NCI-H460 (cell line): ENCODE measurements around the gene MEGF11. TPM values are rescaled to one million over a fixed set of nuclear protein-coding genes. Genes with fewer than 3 reads are reported as not detected.

ENCODE experiments used
- DNase-seq: peaks from one replicate; pipeline ENCODE4 v3.0.0-alpha.2; 2016; ENCODE audit warnings: low read depth; ENCODE audit errors: extremely low read depth
- total RNA-seq: library from RNA; depleted of rRNA; stranded (reverse); fragments of >200 nt; shearing (Covaris generic); gene quantifications from 2 replicates; pipeline ENCODE4 v1.2.3, GENCODE V29; 2014

Gene MEGF11
- total RNA-seq, 1 experiment from 2014 or later = 0.40 TPM

DNA sequence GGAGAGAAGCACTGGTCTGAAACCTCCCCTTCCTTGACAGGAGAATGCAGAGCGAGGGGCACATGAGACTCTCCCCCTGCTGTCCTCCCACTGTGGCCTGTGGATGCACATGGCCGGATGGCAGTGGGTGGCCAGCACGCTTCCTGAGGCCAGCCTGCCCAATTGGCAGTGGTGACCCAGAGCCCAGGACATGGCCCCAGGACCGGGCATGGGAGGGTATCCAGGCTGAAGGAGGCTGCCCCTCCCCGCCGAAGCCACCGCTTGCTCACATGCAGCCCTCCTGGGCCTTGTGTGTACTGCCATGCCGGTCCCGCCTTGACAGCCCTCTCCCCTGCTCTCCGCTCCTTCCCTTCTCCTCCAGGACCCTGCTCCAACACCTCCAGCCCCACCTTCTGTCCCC, 100.9 kb downstream of the MEGF11 start:
- no peak for DNase-seq

DNA sequence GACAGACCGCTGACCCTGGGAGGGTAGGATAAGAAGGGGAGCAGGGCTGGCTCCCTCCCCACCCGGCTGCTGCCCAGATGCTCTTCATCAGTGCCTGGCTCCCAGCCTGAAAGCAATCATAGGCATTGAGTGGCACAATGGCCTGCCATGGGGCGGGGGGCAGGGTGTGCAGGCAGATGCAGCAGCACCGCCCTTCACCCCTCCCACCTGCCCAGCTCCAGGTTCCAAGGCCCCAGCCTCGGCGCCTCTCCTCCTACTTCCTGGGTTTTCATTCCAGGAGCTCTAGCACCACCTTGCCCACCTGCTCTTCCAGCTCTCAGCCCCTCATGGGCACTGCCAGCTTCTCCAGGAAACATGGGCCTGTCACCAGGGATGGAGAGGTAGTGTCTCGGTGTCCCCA, 101.7 kb downstream of the MEGF11 start:
- DNase-seq = no peak

- no peak for DNase-seq
These were observed 103.7 kb downstream of the MEGF11 start for GRCh38 chr15:66149871-66150270.

DNA sequence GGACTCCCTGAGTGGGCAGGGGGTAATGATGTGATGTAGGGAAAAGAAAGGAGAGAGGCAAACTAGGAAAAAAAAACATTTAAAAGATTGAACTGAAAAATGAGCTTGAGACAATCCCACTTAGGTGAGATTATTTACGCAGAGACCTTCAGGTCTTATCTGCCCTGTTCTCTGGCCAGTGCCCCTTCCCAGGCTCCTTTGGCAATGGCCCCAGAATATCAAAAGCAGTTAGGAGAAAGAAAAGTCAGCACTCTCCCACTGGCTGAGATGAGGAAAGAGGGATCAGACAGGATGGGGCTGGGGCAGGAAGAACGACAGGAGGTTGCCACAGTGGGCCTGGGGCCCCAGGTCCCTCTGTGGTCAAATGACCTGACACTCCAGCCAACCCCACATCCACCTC, 105.4 kb downstream of the MEGF11 start:
- DNase-seq = no peak

GRCh38 chr15:66147440-66147839, 106.1 kb downstream of the MEGF11 start:
- no peak for DNase-seq

GRCh38 chr15:66145726-66146182, 107.8 kb downstream of the MEGF11 start:
- DNase-seq = no peak

DNA sequence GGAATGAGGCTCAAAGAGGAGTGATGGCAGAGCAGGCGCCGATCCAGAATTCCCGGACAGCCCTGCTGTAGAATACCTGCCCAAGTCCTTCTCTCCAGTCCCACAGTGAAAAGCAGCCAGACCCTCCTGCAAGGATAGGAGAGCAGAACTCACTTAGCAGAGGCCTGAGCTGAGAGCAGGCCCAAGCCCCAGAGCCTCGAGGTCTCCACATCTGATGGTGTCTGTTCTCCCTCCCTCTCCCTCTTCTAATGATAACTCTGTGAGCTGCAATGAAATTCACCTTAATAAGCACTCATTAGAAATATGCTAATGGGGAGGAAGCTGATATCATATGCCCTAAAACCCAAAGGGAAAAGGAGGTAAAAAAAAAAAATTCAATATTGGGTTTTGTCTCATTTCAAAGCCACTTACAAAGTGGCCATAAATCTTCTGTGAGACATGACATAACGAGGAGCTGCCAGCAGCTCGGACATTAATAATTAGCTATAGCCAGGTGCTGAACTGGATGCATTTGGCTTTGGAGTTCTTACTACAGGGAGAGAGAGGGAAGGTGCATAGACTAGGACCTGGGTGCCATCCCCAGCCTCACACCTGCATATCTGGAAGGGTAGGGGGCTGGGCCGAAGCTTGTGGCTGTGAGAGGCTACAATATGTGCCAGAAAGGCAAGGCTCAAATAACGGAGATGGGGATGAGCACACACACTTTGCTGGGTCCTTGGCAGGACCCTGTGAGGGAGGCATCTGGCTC, 108.4 kb downstream of the MEGF11 start:
- no peak for DNase-seq

GRCh38 chr15:66142285-66142684, 111.3 kb downstream of the MEGF11 start:
- no peak for DNase-seq

- no peak for DNase-seq
These were observed 113.9 kb downstream of the MEGF11 start for GRCh38 chr15:66139591-66140207.

DNA sequence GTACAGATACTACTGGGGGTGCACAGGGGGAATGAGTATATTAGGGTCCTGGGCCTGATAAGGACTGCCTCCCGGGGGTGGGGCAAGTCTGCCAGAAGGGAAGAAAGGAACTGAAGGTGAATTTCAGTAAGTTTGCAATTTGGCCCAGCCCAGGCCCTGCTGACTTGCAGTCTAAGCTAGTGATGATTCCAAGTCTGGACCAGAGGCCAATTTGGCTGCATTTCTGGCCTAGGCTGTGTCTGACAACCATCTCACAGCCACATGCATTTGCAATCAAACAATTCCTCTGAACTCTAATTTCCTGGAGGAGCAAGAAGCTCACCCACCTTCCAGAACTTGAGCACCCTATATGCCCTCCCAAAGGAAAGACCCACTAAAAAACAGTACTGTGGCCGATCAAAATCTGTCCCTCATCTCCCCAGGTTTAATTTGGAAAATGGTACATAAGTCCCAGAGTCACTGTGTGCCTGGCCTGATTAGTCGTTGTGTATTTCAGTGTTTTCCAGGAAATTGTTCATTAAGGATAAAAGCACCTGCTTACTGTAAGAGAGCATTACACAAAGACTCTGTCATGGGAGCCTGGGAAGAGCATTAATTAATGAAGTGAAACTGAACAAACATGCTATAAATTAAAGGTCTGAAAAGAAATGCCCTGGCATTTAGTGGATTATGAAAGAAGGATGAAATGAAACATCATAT, 114.5 kb downstream of the MEGF11 start:
- no peak for DNase-seq

DNA sequence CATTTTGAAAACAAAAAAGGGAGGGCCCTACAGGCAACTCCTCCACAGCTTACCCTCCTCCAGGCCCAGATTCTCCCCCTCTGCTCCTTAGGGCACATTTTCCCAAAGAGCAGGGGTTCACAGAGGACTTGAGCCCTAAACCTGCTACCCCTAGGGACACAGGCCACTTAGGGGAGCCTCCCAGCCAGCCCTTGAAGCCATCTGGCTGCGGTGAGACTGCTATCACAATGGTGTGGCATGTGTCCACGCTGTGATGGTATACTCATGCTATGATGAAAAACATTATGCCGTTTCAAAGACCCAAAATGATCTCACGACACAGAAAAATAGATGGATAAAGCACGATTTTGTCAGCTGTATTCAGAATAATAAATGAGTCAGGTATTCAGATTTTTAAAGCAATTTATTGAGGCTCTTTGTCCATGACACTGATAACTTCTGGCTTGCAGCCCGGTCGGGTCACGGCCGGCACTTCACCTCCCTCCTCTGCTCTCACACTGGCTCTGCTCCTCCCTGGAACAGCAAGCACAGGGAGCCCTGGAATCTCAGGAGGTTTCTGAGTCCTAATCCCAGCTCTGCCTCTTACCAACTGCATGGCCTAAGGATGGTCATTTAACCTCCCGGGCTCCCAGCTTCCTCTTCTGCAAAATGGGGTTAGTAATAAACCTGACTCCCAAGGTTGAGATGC, 115.3 kb downstream of the MEGF11 start:
- DNase-seq = no peak

- no peak for DNase-seq
These were observed 116.6 kb downstream of the MEGF11 start for GRCh38 chr15:66136948-66137347.

DNA sequence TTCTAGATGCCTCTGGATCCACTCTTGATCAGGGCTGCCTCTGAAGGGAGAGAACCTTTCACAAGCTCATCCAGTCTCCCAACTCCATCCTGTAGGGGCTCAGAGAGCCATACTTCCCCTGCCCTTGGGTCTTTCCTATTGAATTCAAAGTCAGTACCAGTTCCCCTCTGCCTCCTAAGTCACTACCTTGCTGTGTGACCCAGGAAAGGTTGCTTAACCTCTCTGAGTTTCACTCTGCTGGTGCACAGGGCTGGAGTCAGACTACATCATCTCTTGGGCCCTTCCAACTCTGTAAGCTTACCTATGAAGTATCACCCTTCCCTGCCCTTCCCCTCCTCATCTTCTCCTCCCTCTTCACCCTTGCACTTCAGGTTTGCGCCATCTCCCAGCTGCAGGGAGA, 117.9 kb downstream of the MEGF11 start:
- no peak for DNase-seq

- DNase-seq = no peak
These were observed 119.3 kb downstream of the MEGF11 start for GRCh38 chr15:66134284-66134683.

DNA sequence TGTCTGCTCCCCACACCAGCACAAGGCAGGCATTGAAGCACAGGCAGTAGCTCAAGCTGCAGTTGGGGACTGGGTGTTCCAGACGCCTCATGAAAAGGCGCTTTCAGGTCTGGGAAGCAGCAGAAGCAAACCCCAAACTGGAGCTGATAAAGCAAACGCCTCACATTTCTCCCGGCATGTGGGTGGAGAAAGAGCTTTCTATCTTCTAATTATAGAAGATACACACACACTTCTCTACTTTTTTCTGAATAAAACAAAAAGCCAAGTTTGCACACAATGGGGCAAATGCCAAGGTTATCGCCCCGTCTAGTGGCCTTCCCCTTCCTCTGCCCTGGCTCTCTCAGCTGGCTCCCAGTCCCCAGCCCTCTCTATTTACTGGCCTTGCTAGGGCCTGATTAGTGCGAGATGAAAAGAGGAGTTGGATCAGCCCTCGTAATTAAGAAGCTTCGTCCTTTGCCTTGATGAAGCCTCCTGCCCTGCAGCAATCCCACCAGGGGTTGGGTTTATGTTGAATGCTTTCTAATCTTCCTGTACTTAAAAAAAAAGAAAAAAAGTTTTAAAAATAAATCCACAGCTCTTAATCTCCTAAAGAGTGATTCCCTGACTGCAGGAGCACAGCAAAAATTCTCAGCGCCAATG, 120.2 kb downstream of the MEGF11 start:
- DNase-seq = no peak

- DNase-seq = no peak
These were observed 121.2 kb downstream of the MEGF11 start for GRCh38 chr15:66132251-66132816.

DNA sequence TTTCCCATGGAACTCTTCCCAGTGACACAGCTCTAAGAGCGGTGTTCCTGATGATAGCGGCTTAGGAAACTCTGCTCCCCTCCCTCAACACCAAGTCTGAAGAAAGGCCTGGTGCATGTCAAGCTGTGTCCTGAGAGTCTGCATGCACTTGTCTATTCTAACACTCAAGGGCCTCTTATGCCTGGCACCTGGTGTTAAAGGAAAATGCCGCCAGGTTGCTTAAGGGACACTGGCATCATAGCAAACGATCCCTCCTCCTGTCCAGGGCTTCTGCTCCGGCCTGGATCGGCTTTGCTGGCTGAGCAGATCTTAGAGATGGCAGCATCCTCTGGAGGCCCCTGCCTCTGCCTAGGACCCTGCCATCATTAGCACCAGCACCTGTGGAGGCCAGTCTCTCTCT, 121.7 kb downstream of the MEGF11 start:
- DNase-seq = no peak

- DNase-seq = no peak
These were observed 122.3 kb downstream of the MEGF11 start for GRCh38 chr15:66131200-66131599.

DNA sequence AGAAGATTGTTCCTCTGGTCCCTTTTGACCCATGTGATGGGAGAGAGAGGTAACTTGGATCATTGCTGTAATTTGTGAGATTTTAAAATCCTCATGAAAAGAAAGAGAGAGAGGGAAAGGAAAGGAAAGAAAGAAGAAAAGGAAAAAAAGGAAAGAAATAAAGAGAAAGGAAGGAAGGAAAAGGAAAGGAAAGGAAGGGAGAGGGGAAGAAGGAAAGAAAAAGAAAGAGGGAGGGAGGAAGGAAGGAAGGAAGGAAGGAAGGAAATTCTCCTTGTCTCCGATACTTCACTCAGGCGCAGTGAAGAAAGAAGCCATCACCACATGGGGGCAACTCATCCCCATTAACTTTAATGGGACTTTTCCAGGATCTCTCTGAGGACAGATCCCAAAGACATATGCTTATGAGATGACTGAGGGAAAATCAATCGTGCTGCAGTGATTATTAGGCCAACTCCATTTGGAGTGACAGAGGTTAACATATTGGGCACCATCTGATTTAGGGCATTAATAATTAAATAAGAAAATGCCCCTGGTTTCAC, 123.0 kb downstream of the MEGF11 start:
- no peak for DNase-seq

DNA sequence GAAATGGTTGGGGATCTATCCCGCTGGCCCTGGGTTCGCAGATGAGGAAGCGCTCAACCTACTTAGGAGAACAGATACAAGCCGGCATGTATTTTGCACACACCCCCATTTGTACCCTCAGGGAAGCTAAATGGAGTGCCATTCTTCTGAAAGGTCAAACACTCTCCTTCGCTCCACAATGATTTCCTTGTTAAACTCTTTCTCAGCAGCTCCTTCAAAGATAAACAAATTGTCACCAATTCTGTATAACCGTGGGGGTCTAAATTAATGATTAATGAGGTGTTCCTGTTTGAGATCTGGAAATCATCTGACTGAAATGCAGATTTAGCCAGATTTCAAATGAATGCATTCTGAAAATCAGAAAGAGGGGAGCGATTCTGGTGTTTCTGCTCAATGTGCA, 124.0 kb downstream of the MEGF11 start:
- DNase-seq = no peak
